Measurements from ENCODE around the gene GAB2.
"Not testable (repeated sequence)": the region's sequence is repeated elsewhere in the genome, so short reads cannot be mapped to it uniquely, and the experiment has no call there.

The GAB2 gene

DNA sequence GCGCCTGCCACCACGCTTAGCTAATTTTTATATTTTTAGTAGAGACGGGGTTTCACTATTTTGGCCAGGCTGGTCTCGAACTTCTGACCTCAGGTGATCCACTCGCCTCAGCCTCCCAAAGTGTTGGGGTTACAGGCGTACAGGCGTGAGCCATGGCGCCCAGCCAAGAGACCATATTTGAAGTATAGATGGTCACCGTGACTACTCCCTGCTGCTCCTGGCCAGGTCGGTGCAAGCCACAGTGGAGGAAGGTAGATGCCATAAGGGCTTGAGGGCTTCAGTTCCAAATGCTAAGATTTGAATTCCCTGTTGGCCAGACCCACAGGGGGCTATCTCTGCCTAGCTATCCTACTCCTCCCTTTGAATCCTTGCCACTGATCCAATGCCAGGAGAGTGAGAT lies 194.9 kb downstream of the GAB2 start:
- not testable (repeated sequence) for DNase-seq (ENCODE audit: low spot score)

DNA sequence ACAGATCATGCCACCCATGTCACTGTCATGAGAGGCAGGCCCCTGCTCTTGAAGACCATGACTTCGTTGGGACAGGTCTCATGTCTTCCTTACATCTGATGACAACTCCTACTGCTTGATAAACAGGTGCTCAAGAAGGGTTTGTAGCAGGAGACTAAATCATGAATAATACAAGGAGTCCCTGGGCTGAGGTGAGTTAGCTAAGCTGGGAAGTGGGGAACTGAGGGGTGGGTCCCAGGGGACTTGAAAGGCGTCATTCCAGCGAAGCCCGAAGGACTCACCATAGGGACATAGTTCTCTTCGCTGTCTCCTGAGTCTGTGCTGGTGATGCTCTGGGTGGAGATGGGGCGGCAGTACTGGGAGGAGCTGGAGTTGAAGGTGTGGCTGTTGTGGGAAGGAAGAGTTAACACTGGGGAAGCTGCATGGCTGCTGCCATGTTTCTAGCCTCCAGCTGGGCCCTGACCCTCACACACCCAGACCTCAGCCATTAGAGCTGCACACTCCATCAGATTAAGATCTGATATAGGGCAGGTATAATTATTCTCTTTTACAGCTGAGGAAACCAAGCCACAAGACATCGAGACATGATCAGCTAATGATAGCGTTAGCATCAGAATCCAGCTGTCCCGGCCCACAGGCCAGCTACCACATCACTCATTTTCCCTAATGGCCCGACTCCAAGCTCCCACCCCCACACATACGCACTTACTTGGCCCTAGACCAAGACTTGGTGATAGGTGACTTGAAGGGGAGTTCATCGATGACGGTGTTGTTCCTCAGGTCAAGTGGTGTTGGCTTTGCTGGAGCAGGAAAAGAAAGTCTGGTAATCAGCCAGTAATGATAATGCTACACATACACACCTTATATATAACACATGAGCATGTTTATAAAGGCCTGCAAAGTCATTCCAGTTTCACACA lies 196.0 kb downstream of the GAB2 start:
- DNase-seq (ENCODE audit: low spot score) = no peak

DNA sequence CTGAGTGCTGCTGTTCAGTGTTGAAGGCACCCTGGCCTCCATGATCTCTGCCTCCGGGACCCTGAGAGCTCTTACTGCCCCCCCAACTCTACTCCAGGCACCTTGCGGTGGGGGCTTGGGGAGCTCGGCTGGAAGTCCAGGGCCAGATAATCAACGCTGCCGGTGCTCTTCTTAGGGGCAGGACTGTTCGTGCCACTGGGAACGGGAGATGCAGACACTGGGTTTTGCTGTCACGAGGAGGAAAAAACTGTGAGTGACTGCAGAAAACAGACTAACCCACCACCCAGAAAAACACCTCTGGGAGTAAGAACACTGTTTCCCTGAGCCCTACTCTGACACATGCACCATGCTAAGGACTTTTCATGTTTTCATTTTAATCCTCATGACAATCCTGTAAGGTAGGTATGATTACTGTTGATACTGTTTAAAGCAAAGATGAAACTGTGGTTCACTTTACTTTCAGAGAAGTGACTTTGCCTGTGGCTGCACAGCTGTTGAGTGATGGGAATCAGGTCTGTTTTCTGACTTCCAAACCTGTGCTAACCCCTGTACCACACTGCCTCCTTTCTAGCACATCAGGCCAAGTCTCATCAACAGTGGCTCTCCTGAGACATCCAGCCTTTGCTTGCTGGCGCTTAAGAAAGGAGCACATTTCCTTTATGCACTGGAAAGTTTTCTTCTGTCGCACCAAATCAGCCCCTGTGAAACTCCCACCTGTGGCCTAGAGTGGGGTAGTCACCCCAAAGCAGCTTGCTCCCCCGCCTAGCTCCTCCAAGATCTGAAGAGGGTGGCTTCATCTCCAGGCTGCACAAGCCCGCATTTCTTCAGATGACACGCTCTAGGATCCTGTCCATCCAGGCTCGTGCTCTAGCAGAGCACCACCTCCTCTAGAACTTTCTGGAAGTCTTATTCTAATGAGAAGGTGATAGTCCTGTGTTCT lies 197.1 kb downstream of the GAB2 start:
- no peak for DNase-seq (ENCODE audit: low spot score)

DNA sequence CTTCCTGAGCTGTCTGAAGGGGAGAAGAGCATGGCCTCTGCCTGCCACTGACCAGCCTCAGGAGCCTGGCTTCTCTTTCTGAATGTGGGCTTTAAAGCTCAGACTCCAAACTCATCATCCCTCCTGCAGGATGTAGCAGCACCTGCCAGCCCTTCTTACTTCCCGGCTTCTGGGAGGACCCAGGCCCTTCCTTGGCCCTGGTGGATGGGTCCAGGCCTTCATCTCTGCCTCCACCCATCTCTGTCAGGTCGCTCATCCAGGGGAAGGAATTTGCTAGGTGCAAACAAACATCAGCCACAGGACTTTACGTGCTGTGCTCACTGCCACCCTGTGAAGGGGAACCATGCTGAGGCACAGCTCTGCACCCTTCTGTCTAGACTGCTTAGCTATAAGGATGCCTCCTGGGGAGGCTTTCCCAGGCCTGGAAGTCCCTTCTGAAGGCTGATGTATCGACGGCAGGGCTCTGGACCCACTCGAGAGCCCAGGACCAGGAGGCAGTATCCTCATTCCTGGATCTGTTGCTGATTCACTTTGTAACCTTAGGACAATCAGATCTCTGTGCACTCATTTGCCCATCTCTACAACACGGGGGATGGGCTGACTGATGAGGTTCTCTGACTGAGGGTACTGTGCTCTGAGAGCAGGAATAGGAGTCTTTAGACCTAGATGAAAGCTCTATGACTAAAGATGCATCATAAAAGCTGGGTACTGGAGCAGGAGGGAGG lies 198.0 kb downstream of the GAB2 start:
- DNase-seq (ENCODE audit: low spot score) = no peak

DNA sequence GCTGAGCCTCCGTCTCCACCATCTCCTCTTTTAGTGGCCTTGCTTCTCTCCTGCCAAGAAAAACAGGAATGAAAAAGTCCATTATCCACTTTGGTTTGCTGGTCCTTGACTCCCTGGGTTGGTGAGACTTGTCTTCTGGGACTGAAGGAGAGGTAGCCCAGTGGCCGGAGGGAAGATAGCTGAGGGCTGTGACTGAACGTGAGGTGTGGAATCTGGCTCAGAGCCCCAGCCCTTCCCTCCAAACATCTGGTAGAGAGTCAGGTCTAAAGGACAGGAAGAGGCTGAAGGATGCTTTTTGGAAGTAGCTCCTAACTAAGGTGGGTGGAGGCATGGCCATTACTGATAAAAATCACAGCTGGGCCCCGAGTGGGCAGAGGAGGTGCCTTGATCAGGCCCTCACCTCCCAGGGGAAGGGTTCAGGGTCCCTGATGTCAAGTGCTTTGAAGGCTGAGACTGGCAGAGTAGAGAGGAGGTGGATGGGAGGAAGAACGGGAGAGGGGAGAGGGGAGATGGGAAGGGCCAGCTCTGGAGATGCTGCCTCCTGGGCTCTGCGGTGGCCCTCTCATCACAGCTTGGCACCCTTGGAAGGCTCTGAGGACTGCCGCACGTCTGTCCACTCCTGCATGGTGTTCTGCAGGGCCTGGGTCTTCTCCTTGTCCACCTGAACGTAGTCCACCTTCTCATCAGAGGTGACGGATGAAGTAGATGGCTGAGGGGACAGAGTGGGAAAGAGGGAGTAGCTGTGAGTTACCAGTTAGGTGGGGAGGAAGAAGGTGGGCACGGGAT lies 198.7 kb downstream of the GAB2 start:
- no peak for DNase-seq (ENCODE audit: low spot score)

DNA sequence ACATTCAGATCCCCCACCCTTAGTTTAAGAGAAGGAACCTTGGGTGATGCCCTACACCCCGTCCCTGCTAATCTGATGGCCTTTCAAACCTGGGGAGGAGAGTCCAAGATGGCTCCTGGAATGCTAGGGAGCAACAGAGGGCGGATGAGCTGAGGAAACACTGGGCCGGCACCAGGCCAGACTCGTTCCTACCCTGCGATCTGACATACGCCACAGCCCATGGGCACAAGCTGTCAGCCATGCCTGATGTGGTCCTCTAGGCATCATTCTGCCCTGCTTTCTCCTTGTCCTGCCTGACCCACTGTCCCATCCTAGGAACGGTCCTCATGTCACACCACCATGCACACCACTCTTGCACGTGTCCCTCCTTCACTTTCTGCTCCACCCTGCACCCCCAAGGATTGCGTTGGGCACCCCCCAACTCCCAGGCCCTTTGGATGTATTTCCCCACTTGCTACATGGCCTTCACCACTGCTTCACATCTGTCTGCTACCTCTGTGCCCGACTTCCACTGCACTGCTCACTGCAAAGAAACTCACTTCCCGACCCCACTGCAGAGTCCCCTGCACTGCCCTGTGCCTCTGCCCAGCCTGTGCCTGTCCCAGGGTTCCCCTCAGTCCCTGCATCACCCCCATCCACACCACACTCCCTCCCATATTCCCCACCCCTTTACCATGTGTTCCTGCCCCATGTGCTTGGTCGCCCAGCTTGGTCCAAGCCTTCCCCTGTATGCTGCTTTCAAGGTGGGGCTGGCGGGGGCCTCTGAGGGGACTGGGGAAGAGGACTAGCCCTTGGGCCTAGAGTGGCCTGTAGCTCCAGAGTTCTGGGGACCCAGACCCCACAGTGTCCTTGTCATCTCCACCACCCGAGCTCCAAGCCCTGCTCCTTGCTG lies 199.7 kb downstream of the GAB2 start:
- DNase-seq (ENCODE audit: low spot score) = no peak

DNA sequence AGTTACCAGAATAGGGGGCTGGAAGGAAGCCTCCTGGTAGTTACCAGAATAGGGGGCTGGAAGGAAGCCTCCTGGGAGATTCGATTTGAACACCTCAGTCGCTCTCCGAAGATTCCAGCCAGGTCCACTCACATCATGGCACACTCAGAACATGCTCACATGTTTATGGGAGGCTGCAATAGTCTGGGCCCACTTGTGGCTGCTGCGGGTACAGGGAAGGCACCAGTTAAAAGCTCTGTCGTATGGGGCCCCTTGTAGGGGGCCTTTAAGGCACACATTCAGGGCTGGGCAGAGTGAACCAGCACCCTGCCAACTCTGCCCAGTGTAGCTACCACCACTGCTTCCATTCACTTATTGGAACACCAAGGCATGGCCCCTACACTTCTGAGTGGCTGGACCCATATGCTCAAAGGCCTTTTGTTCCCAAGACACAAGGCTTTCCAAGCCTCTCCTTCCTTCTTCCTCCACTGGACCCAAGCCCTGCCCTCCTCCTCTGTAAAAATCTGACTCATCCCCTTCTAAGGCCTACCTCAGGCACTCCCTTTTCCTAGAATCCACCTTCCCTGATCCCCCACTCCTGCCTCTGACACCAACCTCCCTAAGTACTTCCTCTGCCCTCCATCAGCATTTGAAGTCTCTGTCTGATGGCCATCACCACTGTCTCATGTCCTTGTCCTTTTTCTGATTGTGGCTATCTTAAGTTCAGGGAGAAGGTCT lies 200.9 kb downstream of the GAB2 start:
- DNase-seq (ENCODE audit: low spot score) = no peak

DNA sequence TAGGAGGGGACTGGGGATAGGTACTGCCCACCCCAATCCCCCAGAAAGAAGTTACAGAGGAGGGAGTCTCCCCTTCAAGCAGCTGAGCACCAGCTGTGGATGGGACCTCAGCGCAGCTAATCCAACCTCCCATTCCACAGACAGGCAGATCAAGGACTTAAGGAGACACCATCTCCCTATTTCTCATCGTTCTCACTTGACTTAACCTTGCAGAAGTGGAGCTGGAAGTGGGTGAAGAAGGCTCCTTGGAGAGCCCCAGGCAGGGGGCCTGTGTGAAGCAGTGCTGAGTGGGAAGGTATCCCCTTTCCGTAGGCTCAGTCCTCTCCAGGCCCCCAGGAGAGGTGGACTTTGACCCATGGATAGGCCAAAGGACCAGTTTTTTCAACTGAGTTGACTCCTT lies 201.6 kb downstream of the GAB2 start:
- no peak for DNase-seq (ENCODE audit: low spot score)

DNA sequence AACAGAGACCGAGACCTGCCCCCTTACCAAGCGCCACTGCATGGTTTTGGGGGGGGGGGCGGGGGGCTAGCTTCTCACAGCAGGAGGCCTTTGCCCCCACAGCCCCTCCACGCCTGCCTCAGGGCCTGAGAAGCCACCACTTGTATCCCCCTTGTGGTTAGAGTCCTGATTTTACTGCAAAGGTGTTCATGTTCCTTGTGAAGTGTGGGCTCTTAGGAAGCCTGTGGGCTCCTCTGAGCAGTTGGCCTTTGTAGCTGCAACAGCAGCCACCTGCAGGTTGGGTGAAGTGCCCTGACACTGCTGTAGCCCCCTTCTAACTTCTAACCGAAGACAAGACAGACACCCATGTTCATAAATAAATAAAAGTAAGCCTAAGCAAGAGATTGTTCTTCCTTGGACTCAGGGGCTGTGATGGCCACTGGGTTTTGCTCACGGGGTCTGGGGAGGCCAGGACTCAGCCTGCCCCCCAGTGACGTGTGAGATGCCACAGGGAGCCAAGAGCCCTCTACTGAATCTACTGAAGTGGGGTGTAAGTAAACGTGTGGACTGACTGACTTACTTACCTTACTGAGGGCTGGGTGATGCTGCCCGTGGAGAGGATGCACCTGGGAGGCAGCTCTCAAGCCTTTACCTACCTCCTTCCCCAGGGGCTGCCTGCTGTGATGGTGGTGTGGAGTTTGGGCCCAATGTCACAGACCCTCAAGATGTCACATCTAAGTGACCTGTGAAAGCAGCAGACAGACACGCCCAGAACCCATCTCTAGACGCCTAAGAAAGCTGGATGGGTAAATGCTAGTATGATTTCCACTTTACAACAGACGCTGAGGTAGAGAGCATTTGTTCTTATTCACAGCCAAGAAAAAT lies 203.1 kb downstream of the GAB2 start:
- DNase-seq (ENCODE audit: low spot score) = no peak

DNA sequence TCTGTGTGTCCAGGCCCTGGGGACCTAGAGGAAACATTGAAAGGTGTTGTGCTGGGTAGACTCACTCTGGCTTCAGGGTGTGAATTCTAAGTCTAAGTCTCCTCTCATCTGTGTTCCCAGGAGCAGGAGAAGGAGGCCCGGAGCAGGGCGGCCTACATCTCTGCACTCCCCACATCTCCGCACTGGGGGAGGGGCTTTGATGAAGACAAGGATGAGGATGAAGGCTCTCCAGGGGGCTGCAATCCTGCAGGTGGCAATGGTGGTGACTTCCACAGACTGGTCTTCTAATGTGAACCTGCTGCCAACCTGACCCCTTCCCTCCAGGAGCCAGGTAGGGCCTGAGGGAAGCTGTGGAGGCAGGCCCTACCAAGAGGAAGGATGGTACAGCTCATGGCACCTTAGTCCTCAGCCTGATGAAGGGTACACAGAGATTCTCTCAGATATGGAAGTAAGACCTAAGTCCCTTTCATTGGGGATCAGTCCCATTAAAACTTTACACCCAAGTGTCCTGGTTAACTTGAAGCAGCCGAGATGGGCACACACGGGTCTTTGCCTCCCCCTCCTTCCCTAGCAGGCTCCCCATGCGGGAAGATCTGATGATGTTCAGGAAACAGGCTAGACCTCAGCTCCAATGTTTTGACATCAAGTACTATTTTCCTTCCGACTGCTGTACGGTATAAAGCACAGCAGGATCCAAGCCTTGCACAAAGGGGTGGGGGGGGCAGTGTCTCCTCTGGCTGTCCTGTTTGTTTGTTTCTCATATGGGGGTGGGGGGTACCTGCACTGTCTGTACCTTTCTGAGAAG lies 203.9 kb downstream of the GAB2 start:
- no peak for DNase-seq (ENCODE audit: low spot score)

DNA sequence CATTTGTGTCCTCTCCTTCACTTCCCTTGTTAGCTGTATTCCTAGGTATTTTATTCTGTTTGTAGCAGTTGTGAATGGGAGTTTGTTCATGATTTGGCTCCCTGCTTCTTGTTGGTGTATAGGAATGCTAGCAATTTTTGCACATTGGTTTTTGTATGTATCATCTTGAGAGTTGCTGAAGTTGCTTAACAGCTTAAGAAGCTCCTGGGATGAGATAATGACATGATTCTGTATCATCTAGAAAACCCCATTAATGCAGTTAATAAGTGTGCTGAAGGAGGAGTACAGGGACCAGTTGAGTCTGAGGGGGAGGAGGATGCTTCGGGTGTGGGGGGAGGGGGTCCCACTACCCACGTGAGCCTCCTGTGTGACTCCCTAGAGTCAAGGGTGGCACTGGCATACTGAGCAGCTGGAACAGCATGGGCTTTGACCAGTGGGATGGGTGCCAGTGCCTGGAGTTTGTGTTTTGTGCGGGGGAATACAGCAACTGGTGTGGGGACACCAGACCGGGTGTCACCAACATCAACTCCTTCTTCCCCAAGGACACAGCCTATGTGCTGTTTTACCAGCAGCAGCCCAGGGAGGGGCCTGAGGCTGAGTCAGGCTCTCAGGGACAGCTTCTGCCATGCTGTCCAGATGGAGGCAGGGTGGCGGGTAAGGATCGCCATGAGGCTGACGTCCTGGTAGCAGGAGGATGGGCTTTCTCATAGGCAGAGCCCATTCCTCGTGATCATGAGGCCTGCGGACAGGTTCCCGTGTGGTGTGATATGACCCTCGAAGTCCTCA lies 204.8 kb downstream of the GAB2 start:
- DNase-seq (ENCODE audit: low spot score) = no peak

DNA sequence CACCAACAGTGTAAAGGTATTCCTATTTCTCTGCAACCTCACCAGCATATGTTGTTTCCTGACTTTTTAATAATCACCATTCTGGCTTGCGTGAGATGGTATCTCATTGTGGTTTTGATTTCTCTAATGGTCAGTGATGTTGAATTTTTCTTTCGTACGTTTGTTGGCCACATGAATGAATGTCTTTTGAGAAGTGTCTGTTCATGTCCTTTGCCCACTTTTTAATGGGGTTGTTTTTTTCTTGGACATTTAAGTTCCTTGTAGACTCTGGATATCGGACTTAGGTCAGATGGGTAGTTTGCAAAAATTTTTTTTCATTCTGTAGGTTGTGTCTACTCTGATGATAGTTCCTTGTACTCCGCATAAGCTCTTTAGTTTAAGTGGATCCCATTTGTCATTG lies 206.1 kb downstream of the GAB2 start:
- no peak for DNase-seq (ENCODE audit: low spot score)

DNA sequence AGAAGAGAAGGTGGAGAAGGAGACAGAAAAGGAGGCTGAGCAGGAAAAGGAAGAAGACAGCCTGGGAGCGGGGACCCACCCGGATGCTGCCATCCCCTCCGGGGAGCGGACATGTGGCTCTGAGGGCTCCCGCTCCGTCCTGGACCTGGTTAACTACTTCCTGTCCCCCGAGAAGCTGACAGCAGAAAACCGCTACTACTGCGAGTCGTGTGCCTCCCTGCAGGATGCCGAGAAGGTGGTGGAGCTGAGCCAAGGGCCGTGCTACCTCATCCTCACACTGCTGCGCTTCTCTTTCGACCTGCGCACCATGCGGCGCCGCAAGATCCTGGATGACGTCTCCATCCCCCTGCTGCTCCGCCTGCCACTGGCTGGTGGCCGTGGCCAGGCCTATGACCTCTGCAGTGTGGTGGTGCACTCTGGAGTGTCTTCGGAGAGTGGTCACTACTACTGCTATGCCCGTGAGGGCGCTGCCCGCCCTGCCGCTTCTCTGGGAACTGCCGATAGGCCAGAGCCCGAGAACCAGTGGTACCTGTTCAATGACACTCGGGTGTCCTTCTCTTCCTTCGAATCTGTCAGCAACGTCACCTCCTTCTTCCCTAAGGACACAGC lies 207.5 kb downstream of the GAB2 start:
- DNase-seq (ENCODE audit: low spot score) = no peak

DNA sequence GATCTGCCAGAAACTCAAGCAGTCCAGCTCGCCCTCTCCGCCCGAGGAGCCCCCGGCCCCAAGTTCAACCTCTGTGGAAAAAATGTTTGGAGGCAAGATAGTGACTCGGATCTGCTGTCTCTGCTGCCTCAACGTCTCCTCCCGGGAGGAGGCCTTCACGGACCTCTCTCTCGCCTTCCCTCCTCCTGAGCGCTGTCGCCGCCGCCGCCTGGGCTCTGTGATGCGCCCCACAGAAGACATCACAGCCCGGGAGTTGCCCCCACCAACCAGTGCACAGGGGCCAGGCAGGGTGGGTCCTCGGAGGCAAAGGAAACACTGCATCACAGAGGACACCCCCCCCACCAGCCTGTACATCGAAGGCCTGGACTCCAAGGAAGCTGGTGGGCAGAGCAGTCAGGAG lies 208.1 kb downstream of the GAB2 start:
- no peak for DNase-seq (ENCODE audit: low spot score)

DNA sequence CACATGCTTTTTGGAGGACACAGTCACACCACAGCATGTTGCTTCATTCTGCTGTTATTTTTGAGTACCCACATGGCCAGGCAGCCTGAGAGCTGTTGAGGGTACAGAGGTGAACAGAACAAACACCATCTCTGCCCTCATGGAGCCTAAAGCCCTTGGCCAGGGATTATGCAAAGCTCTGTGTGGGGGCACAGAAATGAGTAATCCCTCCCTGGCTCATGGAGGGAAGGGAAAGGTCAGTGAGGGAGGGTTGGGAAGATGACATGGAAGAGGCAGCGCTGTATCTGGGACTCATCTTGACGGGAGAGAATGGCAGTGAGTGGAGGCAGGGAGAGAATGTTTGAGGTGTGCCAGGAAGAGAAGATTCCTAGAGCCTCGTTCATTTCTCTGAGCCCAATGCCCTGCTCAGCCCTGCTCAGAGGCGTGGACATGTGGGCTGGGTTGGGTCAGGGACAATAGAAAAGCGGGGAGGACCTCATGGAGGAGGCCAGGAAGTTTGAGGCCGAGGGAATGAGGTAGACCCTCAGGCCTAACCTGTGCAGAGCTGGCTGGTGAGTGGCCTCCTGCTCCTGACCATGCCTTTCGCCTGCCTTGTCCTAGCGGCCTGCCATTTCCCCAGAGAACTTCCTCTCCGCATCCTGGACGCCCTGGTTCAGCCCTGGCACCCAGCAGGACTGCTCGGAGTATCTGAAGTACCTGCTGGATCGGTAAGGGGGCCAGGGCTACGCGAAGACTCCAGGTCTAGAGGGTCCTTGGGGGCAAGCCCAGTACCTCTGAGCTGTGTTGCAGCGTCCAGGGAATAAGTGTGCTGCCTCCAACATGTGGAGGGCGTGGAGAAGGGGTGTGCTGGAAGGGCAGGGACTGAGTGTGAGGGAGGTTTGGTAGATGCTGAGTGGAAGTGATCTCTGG lies 209.1 kb downstream of the GAB2 start:
- DNase-seq (ENCODE audit: low spot score) = no peak
